ENCODE data around the gene NPAS2. TPM values are rescaled to one million over a fixed set of nuclear protein-coding genes. Genes with fewer than 3 reads are reported as not detected.

Gene NPAS2
- total and polyA plus RNA-seq, 2 donors (not counting 1 experiment from before 2014, with no cell fraction given), result 3.6 to 4.9 TPM

DNA sequence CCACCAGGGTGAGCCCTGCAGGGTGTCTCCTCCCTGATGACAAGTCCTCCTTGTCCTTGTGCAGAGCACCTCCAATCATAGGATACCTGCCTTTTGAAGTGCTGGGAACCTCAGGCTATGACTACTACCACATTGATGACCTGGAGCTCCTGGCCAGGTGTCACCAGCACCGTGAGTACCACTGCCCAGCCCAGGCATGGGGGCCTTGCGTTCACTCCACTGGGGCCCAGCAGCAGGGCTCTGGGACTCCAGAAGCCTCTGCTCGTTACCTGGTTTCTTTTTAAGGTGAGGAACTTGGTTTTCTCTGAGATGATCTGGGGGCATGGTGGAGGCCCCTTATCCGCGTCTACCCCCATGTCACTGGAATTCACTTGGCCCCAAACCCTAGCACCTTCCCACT is 145.7 kb downstream of the NPAS2 start:
- H3K27me3 ChIP-seq (ENCODE audit: control insufficient read depth, insufficient read depth, low read length), result no peaks in the 10 kb centered on the region
- H3K4me2 ChIP-seq (ENCODE audit: extremely low read depth, insufficient read depth, low read length), result no peak overlapping the region
- no peak overlapping the region for H3K9ac ChIP-seq (ENCODE audit: insufficient read depth, low read length)
- no peaks in the 10 kb centered on the region for H3K9me3 ChIP-seq (ENCODE audit: control insufficient read depth, insufficient read depth, low read depth, low read length)
- H3K4me1 ChIP-seq (ENCODE audit: control insufficient read depth, extremely low read depth, insufficient read depth, low read length), result no peaks in the 10 kb centered on the region
- DNase-seq (ENCODE audit: low read depth in 2 of 2), result no peak
- no peak overlapping the region for H2AFZ ChIP-seq (ENCODE audit: low read length)
- H3K79me2 ChIP-seq (ENCODE audit: control insufficient read depth, insufficient read depth, low read length), result no peaks in the 10 kb centered on the region
- H3K4me3 ChIP-seq (replicated peaks in 1 of 4; ENCODE audit: control extremely low read depth in 1 of 4, insufficient read depth in 1 of 4, low read depth in 3 of 4, low read length in 4 of 4), result no peak overlapping the region
- no peak overlapping the region for H3K27ac ChIP-seq (ENCODE audit: insufficient read depth, low read length)
- no peak for TF ChIP-seq EZH2 (IDR thresholded peaks at IDR 0.05; ENCODE audit: low read length, missing control alignments)
- TF ChIP-seq CTCF (conservative IDR thresholded peaks at IDR 0.05 in 1 of 2, IDR thresholded peaks at IDR 0.05 in 1 of 2; ENCODE audit: low read depth in 1 of 2, low read length in 2 of 2), result no peak
- H4K20me1 ChIP-seq (ENCODE audit: control insufficient read depth, extremely low read depth, insufficient read depth, low read length), result no peaks in the 10 kb centered on the region
- no peaks in the 10 kb centered on the region for H3K36me3 ChIP-seq (ENCODE audit: control insufficient read depth, insufficient read depth, low read length)

DNA sequence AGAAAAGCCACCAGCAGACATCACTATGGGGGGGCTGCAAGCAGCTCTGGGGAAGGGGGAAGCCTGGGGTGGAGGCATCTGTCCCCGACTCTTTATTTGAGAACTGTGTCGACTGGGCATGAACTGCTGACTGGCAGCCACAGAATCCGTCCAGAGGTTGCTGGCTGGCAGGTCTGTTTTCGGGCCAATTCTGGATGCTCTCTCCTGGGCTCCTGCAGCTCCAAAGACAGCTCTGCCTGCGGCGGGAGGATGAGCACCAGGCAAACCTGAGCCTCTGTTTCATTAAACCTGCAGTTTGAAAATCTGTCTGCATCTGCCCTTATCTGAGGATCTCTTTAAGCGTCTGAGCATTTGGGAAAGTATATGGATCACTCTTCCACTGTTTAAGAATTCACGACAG is 147.8 kb downstream of the NPAS2 start:
- Histone ChIP-seq H3K36me3 (ENCODE audit: control insufficient read depth, insufficient read depth, low read length) (no peaks in the 10 kb centered on the region), H3K9me3 (ENCODE audit: control insufficient read depth, insufficient read depth, low read depth, low read length) (no peaks in the 10 kb centered on the region), H3K27me3 (ENCODE audit: control insufficient read depth, insufficient read depth, low read length) (no peaks in the 10 kb centered on the region), H4K20me1 (ENCODE audit: control insufficient read depth, extremely low read depth, insufficient read depth, low read length) (no peaks in the 10 kb centered on the region), H2AFZ (ENCODE audit: low read length) (no peak overlapping the region), H3K27ac (ENCODE audit: insufficient read depth, low read length) (no peak overlapping the region), H3K79me2 (ENCODE audit: control insufficient read depth, insufficient read depth, low read length) (no peaks in the 10 kb centered on the region), H3K4me1 (ENCODE audit: control insufficient read depth, extremely low read depth, insufficient read depth, low read length) (no peaks in the 10 kb centered on the region), H3K4me3 (replicated peaks in 1 of 4; ENCODE audit: control extremely low read depth in 1 of 4, insufficient read depth in 1 of 4, low read depth in 3 of 4, low read length in 4 of 4) (no peak overlapping the region), H3K4me2 (ENCODE audit: extremely low read depth, insufficient read depth, low read length) (no peak overlapping the region), H3K9ac (ENCODE audit: insufficient read depth, low read length) (no peak overlapping the region)
- TF ChIP-seq EZH2 (IDR thresholded peaks at IDR 0.05; ENCODE audit: low read length, missing control alignments) (no peak), CTCF (conservative IDR thresholded peaks at IDR 0.05 in 1 of 2, IDR thresholded peaks at IDR 0.05 in 1 of 2; ENCODE audit: low read depth in 1 of 2, low read length in 2 of 2) (no peak)
- no peak for DNase-seq (ENCODE audit: low read depth in 2 of 2)

GRCh38 chr2:100968146-100969145 is 148.5 kb downstream of the NPAS2 start:
- Histone ChIP-seq H3K27ac (ENCODE audit: insufficient read depth, low read length) (no peak overlapping the region), H3K9ac (ENCODE audit: insufficient read depth, low read length) (no peak overlapping the region), H3K4me2 (ENCODE audit: extremely low read depth, insufficient read depth, low read length) (no peak overlapping the region), H4K20me1 (ENCODE audit: control insufficient read depth, extremely low read depth, insufficient read depth, low read length) (no peaks in the 10 kb centered on the region), H2AFZ (ENCODE audit: low read length) (no peak overlapping the region), H3K36me3 (ENCODE audit: control insufficient read depth, insufficient read depth, low read length) (no peaks in the 10 kb centered on the region), H3K4me3 (replicated peaks in 1 of 4; ENCODE audit: control extremely low read depth in 1 of 4, insufficient read depth in 1 of 4, low read depth in 3 of 4, low read length in 4 of 4) (no peak overlapping the region), H3K4me1 (ENCODE audit: control insufficient read depth, extremely low read depth, insufficient read depth, low read length) (no peaks in the 10 kb centered on the region), H3K27me3 (ENCODE audit: control insufficient read depth, insufficient read depth, low read length) (no peaks in the 10 kb centered on the region), H3K79me2 (ENCODE audit: control insufficient read depth, insufficient read depth, low read length) (no peaks in the 10 kb centered on the region), H3K9me3 (ENCODE audit: control insufficient read depth, insufficient read depth, low read depth, low read length) (no peaks in the 10 kb centered on the region)
- no peak for DNase-seq (ENCODE audit: low read depth in 2 of 2)
- no peak for TF ChIP-seq EZH2 (IDR thresholded peaks at IDR 0.05; ENCODE audit: low read length, missing control alignments)
- no peak for TF ChIP-seq CTCF (conservative IDR thresholded peaks at IDR 0.05 in 1 of 2, IDR thresholded peaks at IDR 0.05 in 1 of 2; ENCODE audit: low read depth in 1 of 2, low read length in 2 of 2)
